Activated T-helper 2 cell treated with anti-CD3 and anti-CD28 coated beads, Interferon-gamma antibody, Interleukin-2, Interleukin-4, amounts not matched to agents 10 μg/mL and 5 μg/mL and 100 μg/mL, durations not matched to agents 14 hours and 24 hours and 36 hours (primary cell): ENCODE results near the gene F2RL2. TPM values are rescaled to one million over a fixed set of nuclear protein-coding genes. Genes with fewer than 3 reads are reported as not detected.
"Not testable (repeated sequence)": the region's sequence is repeated elsewhere in the genome, so short reads cannot be mapped to it uniquely, and the experiment has no call there.

Experiments used
- DNase-seq: peaks from one replicate; pipeline ENCODE4 v3.0.0; 2021; ENCODE audit warnings: low spot score
- H3K27ac Mint-ChIP-seq: one replicate; pipeline ENCODE4 v1.8.0; 2021; ENCODE audit warnings: mixed read lengths
- H3K27me3 Mint-ChIP-seq: one replicate; pipeline ENCODE4 v1.8.0; 2021; ENCODE audit warnings: low read depth, mixed read lengths
- H3K36me3 Mint-ChIP-seq: one replicate; pipeline ENCODE4 v1.8.0; 2021; ENCODE audit warnings: low read depth, mixed read lengths
- H3K4me1 Mint-ChIP-seq: one replicate; pipeline ENCODE4 v1.8.0; 2021; ENCODE audit warnings: low read depth, mixed read lengths
- H3K4me3 Mint-ChIP-seq: one replicate; pipeline ENCODE4 v1.8.0; 2021; ENCODE audit warnings: low read depth, mild to moderate bottlenecking, moderate library complexity, mixed read lengths
- H3K9me3 Mint-ChIP-seq: one replicate; pipeline ENCODE4 v1.8.0; 2021; ENCODE audit warnings: mixed read lengths
- intact Hi-C: fragments of 100-400 bp; cut with micrococcal nuclease; formaldehyde crosslinking; loops from one replicate; pipeline ENCODE4 v1.15.1; 2023
- total RNA-seq: library from RNA; stranded (reverse); gene quantifications from 2 replicates; pipeline ENCODE4 v1.2.3, GENCODE V29; 2022

F2RL2 gene
- total RNA-seq, 1 donor from 2014 or later = 0.09 TPM

GRCh38 chr5:76615759-76616158, 7.4 kb downstream of the F2RL2 start:
- H3K4me1 Mint-ChIP-seq = peaks cover 2% of the 10 kb centered on the region
- no peak for DNase-seq
- no peaks in the 10 kb centered on the region for H3K9me3 Mint-ChIP-seq
- no peak overlapping the region for H3K4me3 Mint-ChIP-seq
- H3K27me3 Mint-ChIP-seq = no peaks in the 10 kb centered on the region
- intact Hi-C loops = no loop called here
- H3K27ac Mint-ChIP-seq = no peak overlapping the region
- peaks cover 26% of the 10 kb centered on the region for H3K36me3 Mint-ChIP-seq

- no peak overlapping the region for H3K4me3 Mint-ChIP-seq
- H3K27me3 Mint-ChIP-seq = no peaks in the 10 kb centered on the region
- intact Hi-C loops = no loop called here
- peaks cover 7% of the 10 kb centered on the region for H3K4me1 Mint-ChIP-seq
- peaks cover 39% of the 10 kb centered on the region for H3K36me3 Mint-ChIP-seq
- DNase-seq = no peak
- no peaks in the 10 kb centered on the region for H3K9me3 Mint-ChIP-seq
- no peak overlapping the region for H3K27ac Mint-ChIP-seq
These were observed 10.3 kb downstream of the F2RL2 start for GRCh38 chr5:76612942-76613341.

GRCh38 chr5:76610196-76610595, 13.0 kb downstream of the F2RL2 start:
- H3K27ac Mint-ChIP-seq = no peak overlapping the region
- H3K9me3 Mint-ChIP-seq = no peaks in the 10 kb centered on the region

GRCh38 chr5:76608833-76609232, 14.4 kb downstream of the F2RL2 start:
- DNase-seq = no peak
- no peaks in the 10 kb centered on the region for H3K27me3 Mint-ChIP-seq
- H3K36me3 Mint-ChIP-seq = peaks cover 55% of the 10 kb centered on the region
- no peaks in the 10 kb centered on the region for H3K9me3 Mint-ChIP-seq
- H3K4me3 Mint-ChIP-seq = no peak overlapping the region
- intact Hi-C loops = no loop called here
- no peak overlapping the region for H3K27ac Mint-ChIP-seq
- peaks cover 16% of the 10 kb centered on the region for H3K4me1 Mint-ChIP-seq

More at GRCh38 chr5:76610196-76610595, 13.0 kb downstream of the F2RL2 start:
- no peak for DNase-seq
- Mint-ChIP-seq H3K36me3 (peaks cover 42% of the 10 kb centered on the region), H3K27me3 (no peaks in the 10 kb centered on the region), H3K4me3 (no peak overlapping the region), H3K4me1 (peaks cover 14% of the 10 kb centered on the region)
- intact Hi-C loops = no loop called here

GRCh38 chr5:76607353-76607871, 15.8 kb downstream of the F2RL2 start:
- no peak overlapping the region for H3K4me3 Mint-ChIP-seq
- H3K4me1 Mint-ChIP-seq = peaks cover 21% of the 10 kb centered on the region
- peaks cover 62% of the 10 kb centered on the region for H3K36me3 Mint-ChIP-seq
- no peaks in the 10 kb centered on the region for H3K9me3 Mint-ChIP-seq
- DNase-seq = no peak
- peak overlapping the region; percentile 33 for H3K27ac Mint-ChIP-seq
- intact Hi-C loops = no loop called here
- H3K27me3 Mint-ChIP-seq = no peaks in the 10 kb centered on the region

GRCh38 chr5:76606701-76607100, 16.5 kb downstream of the F2RL2 start:
- no peak for DNase-seq
- Mint-ChIP-seq H3K27me3 (no peaks in the 10 kb centered on the region), H3K4me1 (peaks cover 23% of the 10 kb centered on the region), H3K27ac (peak overlapping the region; percentile 33), H3K9me3 (no peaks in the 10 kb centered on the region), H3K4me3 (no peak overlapping the region), H3K36me3 (peaks cover 64% of the 10 kb centered on the region)
- intact Hi-C loops = no loop called here

GRCh38 chr5:76604838-76605237, 18.4 kb downstream of the F2RL2 start:
- H3K27ac Mint-ChIP-seq = no peak overlapping the region
- intact Hi-C loops = loop anchor here (5.0 kb wide), 1 partner anchor 112 kb away; the partner anchor contains the start of gene F2R
- no peak overlapping the region for H3K4me3 Mint-ChIP-seq
- no peaks in the 10 kb centered on the region for H3K27me3 Mint-ChIP-seq
- H3K9me3 Mint-ChIP-seq = no peaks in the 10 kb centered on the region
- H3K4me1 Mint-ChIP-seq = peaks cover 23% of the 10 kb centered on the region
- DNase-seq = no peak
- H3K36me3 Mint-ChIP-seq = peaks cover 64% of the 10 kb centered on the region

- Mint-ChIP-seq H3K36me3 (peaks cover 64% of the 10 kb centered on the region), H3K4me1 (peaks cover 23% of the 10 kb centered on the region)
- not testable (repeated sequence) for H3K4me3 Mint-ChIP-seq, H3K27me3 Mint-ChIP-seq, DNase-seq, H3K27ac Mint-ChIP-seq, H3K9me3 Mint-ChIP-seq
- intact Hi-C loops = loop anchor here (5.0 kb wide), 1 partner anchor 113 kb away; the partner anchor contains the start of gene F2R
These were observed 19.2 kb downstream of the F2RL2 start for GRCh38 chr5:76603991-76604390.

GRCh38 chr5:76602094-76602726, 21.0 kb downstream of the F2RL2 start:
- H3K9me3 Mint-ChIP-seq = no peaks in the 10 kb centered on the region
- H3K27me3 Mint-ChIP-seq = no peaks in the 10 kb centered on the region
- peaks cover 46% of the 10 kb centered on the region for H3K36me3 Mint-ChIP-seq
- no peak overlapping the region for H3K4me3 Mint-ChIP-seq
- peaks cover 16% of the 10 kb centered on the region for H3K4me1 Mint-ChIP-seq
- intact Hi-C loops = loop anchor here (5.0 kb wide), 1 partner anchor 115 kb away; the partner anchor contains the start of gene F2R
- no peak overlapping the region for H3K27ac Mint-ChIP-seq
- DNase-seq = no peak

- intact Hi-C loops = loop anchor here (1.0 to 5.0 kb wide), 3 partner anchors 40 to 173 kb away; partner anchors contain the start of gene F2R
- H3K9me3 Mint-ChIP-seq = no peaks in the 10 kb centered on the region
- DNase-seq = no peak
- no peak overlapping the region for H3K27ac Mint-ChIP-seq
- H3K27me3 Mint-ChIP-seq = no peaks in the 10 kb centered on the region
- peaks cover 47% of the 10 kb centered on the region for H3K36me3 Mint-ChIP-seq
- peaks cover 12% of the 10 kb centered on the region for H3K4me1 Mint-ChIP-seq
- H3K4me3 Mint-ChIP-seq = no peak overlapping the region
These were observed 21.7 kb downstream of the F2RL2 start for GRCh38 chr5:76601470-76601869.

GRCh38 chr5:76600716-76601115, 22.5 kb downstream of the F2RL2 start:
- H3K27ac Mint-ChIP-seq = no peak overlapping the region
- no peaks in the 10 kb centered on the region for H3K27me3 Mint-ChIP-seq
- peaks cover 51% of the 10 kb centered on the region for H3K36me3 Mint-ChIP-seq
- intact Hi-C loops = loop anchor here (1.0 to 5.0 kb wide), 3 partner anchors 41 to 174 kb away; partner anchors contain the start of gene F2R
- peaks cover 12% of the 10 kb centered on the region for H3K4me1 Mint-ChIP-seq
- H3K9me3 Mint-ChIP-seq = no peaks in the 10 kb centered on the region
- no peak for DNase-seq
- H3K4me3 Mint-ChIP-seq = no peak overlapping the region

GRCh38 chr5:76598531-76598930, 24.7 kb downstream of the F2RL2 start:
- intact Hi-C loops = no loop called here
- no peak for DNase-seq
- peaks cover 7% of the 10 kb centered on the region for H3K4me1 Mint-ChIP-seq
- H3K4me3 Mint-ChIP-seq = no peak overlapping the region
- H3K36me3 Mint-ChIP-seq = peaks cover 49% of the 10 kb centered on the region
- H3K27ac Mint-ChIP-seq = no peak overlapping the region
- no peaks in the 10 kb centered on the region for H3K27me3 Mint-ChIP-seq
- no peaks in the 10 kb centered on the region for H3K9me3 Mint-ChIP-seq

- no peak overlapping the region for H3K4me3 Mint-ChIP-seq
- intact Hi-C loops = no loop called here
- no peaks in the 10 kb centered on the region for H3K9me3 Mint-ChIP-seq
- no peaks in the 10 kb centered on the region for H3K4me1 Mint-ChIP-seq
- no peaks in the 10 kb centered on the region for H3K27me3 Mint-ChIP-seq
- peaks cover 53% of the 10 kb centered on the region for H3K36me3 Mint-ChIP-seq
- no peak for DNase-seq
- H3K27ac Mint-ChIP-seq = no peak overlapping the region
These were observed 27.3 kb downstream of the F2RL2 start for GRCh38 chr5:76595755-76596481.
